ENCODE data around the gene GARRE1.
"Not testable (repeated sequence)": the region's sequence is repeated elsewhere in the genome, so short reads cannot be mapped to it uniquely, and the experiment has no call there.

GARRE1 gene, protein sequence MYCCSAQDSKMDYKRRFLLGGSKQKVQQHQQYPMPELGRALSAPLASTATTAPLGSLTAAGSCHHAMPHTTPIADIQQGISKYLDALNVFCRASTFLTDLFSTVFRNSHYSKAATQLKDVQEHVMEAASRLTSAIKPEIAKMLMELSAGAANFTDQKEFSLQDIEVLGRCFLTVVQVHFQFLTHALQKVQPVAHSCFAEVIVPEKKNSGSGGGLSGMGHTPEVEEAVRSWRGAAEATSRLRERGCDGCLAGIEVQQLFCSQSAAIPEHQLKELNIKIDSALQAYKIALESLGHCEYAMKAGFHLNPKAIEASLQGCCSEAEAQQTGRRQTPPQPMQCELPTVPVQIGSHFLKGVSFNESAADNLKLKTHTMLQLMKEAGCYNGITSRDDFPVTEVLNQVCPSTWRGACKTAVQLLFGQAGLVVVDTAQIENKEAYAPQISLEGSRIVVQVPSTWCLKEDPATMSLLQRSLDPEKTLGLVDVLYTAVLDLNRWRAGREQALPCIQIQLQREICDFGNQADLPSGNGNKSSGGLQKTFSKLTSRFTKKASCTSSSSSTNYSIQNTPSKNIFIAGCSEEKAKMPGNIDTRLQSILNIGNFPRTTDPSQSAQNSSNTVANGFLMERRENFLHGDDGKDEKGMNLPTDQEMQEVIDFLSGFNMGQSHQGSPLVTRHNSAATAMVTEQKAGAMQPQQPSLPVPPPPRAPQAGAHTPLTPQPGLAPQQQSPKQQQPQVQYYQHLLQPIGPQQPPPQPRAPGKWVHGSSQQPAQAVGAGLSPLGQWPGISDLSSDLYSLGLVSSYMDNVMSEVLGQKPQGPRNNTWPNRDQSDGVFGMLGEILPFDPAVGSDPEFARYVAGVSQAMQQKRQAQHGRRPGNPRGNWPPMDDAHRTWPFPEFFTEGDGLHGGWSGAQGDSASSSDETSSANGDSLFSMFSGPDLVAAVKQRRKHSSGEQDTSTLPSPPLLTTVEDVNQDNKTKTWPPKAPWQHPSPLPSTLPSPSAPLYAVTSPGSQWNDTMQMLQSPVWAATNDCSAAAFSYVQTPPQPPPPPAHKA (N-terminal part only)

DNA sequence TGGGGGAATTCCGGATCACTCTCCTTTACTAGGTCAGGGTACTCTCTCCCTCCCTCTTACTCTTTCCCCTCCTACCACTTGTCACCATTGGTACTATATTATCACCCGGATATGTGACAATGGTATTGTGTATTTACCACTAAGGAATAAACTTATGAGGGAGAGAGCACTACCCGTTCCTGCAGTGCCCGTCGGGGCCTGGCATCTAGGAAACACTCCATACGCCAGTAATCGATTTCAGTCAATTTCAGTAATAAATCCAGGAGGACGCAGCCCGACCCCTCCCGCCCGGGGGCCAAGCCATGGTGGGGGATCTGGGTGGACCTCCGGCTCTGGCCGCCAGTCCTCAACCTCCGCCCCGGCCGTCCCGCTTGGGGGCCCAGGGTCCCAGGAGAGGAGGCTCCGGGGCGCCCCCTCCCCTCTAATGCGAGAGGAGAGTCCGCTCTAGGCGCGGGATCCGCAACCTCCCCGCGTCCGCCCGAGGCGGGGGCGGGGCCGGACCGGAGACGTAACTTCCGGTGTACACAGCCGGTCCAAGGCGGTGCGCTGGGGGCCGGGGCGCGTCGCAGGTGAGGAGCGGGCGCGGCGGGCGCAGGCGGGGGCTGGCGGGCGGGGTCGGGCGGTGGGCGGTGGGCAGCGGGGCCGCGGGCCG, at the start of gene GARRE1:
Gene GARRE1 (plus strand): TSS at position 509 of the 652 bp plus-strand sequence. CDS start 45,920 bp downstream, outside the sequence.
- peak; percentile 58 to 71 (median 67) for DNase-seq (ENCODE audit: low read depth in 2 of 3, low spot score in 2 of 3)

DNA sequence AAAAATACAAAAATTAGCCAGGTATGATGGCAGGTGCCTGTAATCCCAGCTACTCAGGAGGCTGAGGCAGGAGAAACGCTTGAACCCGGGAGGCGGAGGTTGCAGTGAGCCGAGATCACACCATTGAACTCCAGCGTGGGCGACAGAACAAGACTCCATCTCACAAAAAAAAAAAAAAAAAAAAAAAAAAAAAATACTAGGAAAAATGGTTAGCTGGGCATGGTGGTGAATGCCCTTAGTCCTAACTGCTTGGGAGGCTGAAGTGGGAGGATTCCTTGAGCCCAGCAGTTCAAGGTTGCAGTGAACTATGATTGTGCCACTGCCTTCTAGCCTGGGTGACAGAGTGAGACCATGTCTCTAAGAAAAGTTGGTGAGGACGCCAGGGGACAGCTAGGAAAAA, 49.0 kb upstream of the GARRE1 start:
- DNase-seq (ENCODE audit: low read depth in 2 of 3, low spot score in 2 of 3), result not testable (repeated sequence)

DNA sequence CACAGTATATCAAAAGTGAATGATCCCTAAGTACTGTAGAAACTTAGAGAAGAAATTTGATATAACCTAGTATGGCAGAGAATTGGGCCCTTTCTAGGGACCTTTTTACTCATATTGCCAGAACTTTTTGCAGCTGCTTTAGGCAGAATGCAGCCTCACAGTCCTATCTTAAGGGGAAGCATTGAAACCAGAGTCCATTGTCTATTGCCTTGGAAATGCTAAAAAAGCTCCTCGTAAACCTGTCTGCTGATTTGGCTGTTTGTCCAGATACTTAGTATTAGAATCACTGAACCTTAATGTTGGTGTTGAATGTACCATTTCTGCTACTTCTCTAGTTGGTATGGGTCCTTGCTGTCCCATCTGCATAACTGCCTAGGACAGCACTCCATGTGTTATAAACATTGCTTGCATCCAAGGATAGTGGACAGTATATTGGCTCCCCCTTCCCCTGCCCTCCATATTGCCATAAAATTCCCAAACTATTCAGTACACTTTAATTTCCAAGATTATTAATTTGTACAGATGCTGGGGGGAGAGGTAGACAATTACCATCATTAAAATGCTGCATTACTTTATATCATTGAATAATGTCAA, 46.0 kb upstream of the GARRE1 start:
- DNase-seq (ENCODE audit: low read depth in 2 of 3, low spot score in 2 of 3), result no peak

DNA sequence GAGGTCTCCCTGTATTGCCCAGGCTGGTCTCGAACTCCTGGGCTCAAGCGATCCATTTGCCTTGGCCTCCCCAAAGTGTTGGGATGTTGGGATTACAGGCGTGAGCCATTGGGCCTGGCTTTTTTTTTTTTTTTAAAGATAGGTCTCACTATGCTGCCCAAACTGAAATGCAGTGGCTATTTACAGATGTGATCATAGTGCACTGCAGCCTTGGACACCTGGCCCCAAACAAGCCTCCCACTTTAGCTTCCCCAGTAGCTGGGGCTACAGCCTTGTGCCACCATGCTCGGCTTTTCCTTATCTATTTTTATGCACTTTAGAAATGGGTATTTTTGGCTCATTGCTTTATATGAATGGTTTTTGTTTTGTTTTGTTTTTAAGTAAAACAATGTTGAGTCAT, 44.6 kb upstream of the GARRE1 start:
- no peak for DNase-seq (ENCODE audit: low read depth in 2 of 3, low spot score in 2 of 3)

DNA sequence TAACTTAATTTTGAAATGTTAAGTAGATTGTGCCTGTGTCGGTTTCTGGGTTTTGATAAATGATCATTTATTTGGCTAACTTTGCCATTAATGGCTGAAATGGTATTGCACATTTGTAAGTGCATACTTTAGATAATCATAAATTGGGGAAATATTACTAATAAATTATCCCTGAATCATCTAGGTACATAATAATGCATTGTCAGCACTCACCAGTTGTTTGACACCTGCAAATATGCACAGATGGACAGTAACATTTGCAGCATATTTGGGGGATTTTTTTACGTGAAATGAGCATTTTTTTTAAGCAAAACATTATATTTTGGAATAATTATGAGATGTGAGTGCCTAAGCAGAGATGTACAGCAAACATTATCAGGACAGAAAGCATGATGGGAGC, 41.1 kb upstream of the GARRE1 start:
- DNase-seq (ENCODE audit: low read depth in 2 of 3, low spot score in 2 of 3), result no peak

DNA sequence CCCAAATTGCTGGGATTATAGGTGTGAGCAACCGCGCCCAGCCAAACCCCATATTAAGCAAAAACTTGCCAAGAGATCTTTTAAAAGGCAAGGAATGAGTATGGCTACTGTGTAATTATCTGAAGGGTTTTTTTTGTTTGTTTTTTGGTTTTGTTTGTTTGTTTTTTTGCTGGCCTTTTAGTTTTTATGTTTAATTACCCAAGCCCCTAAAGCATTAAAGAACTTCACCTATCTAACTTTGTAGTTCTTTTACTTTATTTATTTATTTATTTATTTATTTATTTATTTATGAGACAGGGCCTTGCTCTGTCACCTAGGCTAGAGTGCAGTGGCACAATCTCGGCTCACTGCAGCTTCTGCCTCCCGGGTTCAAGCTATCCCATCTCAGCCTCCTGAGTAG, 40.3 kb upstream of the GARRE1 start:
- DNase-seq (ENCODE audit: low read depth in 2 of 3, low spot score in 2 of 3), result no peak

DNA sequence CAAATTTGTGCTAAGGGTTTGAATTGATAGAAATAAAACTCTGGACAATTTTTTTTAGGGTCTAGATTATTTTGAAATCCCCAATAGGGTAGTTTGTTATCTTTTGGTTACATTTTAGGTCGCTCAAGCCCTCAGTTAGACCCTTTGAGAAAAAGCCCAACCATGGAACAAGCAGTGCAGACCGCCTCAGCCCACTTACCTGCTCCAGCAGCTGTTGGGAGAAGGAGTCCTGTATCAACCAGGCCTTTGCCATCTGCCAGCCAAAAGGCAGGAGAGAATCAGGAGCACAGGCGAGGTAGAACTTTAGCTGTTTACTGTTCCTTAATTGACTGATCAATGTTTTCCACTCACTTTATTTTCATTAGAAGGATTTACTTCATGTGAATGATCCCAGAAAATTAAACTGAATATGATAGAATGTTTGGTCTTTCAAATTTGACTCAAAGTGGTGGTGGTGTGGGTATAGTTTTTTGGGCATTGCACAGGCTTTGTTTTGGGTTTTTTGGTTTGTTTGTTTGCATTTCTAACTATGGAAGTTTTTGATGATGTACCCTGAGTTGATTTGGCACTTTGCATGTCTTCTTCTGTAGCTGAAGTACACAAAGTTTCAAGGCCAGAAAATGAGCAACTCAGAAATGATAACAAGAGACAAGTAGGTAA, 39.2 kb upstream of the GARRE1 start:
- no peak for DNase-seq (ENCODE audit: low read depth in 2 of 3, low spot score in 2 of 3)

DNA sequence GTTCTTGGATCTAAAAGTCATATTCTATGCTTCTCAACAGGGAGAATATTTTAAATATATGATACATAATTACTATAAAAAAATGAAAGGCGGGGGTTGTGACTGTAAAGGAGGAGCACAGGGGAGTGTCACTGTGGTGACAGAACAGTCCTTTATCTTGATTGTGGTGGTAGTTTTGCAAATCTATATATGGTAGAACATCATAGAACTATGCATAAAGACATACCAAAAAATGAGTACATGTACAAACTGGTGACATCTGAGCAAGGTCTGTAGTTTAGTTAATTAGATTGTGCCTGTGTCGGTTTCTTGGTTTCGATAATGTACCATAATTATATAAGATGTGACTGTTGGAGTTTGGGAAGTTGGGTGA, 38.7 kb upstream of the GARRE1 start:
- DNase-seq (ENCODE audit: low read depth in 2 of 3, low spot score in 2 of 3), result no peak

DNA sequence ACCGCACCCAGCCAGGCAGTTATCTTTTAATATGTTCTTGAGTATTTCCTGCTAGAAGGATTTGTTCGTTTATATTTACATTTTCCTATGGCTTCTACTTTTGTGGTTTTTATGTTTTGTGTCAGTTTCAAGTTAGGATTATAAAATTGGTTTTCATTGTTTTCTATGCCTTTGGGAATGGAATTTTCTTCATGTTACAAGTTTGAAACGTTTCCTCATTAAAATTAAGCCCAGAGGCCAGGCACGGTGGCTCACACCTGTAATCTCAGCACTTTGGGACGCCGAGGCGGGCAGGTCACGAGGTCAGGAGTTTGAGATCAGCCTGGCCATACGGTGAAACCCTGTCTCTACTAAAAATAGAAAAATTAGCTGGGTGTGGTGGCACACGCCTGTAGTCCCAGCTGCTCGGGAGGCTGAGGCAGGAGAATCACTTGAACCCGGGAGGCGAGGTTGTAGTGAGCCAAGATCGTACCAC, 37.6 kb upstream of the GARRE1 start:
- not testable (repeated sequence) for DNase-seq (ENCODE audit: low read depth in 2 of 3, low spot score in 2 of 3)

DNA sequence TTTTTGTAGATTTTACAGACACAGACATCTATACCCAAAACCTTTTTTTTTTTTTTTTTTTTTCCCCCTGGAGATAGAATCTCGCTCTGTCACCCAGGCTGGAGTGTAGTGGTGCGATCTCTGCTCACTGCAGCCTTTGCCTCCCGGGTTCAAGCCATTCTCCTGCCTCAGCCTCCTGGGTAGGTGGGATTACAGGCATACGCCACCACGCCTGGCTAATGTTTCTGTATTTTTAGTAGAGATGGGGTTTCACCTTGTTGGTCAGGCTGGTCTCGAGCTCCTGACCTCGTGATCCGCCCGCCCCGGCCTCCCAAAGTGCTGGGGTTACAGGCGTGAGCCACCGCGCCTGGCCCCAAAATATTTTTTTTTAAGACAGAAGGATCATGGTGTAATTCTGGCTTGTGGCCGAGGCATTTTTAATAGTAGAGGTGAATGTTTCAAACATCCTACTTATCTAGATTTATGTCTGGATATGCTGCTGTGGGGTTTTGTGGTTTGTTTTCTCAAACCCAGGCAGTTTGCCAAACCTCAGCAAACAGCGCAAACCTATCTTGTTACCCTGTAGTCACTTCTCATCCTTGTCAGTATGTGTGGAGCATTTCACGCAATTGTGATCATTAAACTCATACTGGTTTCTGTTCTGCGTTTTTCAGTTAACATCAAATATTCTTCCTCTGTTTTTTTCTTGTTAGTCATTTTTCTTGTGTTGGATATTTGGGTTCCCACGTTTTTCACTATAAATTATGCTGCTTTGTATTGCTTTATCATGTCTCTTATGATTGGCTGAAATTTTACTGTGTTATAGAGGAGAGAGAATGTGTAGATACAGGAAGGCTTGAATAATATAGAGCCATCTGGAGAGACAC, 36.2 kb upstream of the GARRE1 start:
- DNase-seq (ENCODE audit: low read depth in 2 of 3, low spot score in 2 of 3), result peak in 2 of 3 experiments; percentile 23 to 27

DNA sequence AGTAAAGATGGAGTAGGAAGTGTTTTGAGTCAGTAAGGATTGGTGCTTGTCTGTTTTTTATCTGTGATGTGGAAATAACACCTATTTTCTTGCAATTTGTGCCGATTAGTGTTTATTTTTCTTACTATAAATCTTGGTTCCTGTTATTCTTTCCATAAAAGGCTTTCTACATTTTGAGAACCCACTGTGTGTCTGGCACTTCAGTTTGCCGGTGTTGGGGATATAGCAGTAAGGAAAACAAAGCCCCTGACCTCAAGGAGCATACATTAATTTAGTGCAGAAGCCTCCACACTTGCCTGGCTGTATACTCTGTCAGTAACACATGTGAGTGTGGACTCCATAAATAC, 35.6 kb upstream of the GARRE1 start:
- no peak for DNase-seq (ENCODE audit: low read depth in 2 of 3, low spot score in 2 of 3)

DNA sequence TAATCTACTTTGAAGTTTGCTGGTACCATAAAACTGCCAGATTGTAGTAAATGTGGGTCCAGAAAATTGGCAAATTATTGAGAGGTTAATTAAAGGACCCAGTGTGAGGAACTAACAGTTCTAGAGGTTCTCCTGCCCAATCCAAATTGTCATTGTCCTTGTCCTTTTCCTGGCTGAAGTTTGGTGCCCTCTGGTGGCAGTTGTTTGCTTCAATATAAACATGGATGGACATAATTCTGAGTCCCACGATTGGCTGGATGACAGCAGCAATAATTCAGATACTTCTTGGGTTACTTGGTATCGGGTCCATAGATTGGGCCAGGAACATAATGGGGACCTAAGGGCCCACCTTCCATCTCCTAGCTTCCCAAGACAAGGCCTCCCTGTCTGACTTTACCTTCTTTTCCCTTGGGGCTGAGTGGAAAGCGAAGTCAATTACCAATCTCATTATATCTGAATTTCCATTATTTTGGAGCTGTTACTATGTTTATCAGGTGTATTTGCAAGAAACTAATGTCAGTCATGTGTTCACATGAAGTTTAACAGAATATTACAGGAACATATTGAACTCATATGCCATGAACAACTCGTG, 33.8 kb upstream of the GARRE1 start:
- peak in 1 of 3 experiments; percentile 39 for DNase-seq (ENCODE audit: low read depth in 2 of 3, low spot score in 2 of 3)

DNA sequence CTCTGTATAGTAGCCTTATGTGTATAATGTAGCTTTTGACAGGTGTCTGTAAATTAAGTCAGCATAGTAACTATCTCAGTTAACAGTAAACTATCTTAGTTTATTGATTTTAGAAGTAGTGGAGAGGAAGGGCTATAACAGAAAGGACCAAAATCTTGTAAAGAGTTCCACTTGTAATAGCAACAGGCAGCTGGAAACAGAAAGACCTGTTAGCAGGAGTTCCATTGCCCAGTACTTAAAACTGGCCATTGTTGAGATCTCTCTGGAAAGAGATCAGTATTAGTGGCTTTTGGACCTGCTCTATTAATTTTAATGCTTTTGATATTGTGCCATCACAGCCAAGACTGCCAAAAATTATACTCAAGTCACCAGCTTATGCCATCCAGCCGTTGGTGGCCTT, 32.0 kb upstream of the GARRE1 start:
- no peak for DNase-seq (ENCODE audit: low read depth in 2 of 3, low spot score in 2 of 3)

DNA sequence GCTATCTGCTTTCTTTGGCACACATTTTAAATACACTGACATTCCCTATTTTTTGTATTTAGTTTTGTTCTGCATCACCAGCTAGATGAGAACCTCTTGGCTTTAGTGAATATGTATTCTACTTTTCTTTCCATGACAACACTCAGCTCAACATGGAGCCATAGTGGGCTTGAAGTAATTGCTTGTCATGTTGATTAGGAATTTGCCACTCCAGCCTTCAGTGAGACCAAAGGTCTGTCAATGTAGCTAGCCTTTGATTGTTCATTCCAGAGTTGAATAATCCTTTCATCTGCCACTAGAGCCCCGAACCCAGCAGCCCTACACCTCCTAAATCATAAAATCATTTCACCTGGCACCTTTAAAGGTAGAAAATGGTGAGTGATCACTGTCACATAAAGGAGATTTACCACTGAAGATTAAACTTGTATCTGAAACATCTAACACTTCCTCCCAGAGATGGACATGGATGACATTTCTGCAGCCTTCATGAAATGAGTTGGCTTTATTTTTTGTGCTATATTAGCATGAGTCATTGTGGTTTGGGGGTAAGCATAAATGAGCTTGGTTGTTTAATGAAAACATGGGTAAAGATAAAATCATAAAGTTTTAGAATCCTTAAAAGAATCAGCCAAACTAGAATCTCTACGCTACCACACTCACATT, 29.2 kb upstream of the GARRE1 start:
- no peak for DNase-seq (ENCODE audit: low read depth in 2 of 3, low spot score in 2 of 3)

DNA sequence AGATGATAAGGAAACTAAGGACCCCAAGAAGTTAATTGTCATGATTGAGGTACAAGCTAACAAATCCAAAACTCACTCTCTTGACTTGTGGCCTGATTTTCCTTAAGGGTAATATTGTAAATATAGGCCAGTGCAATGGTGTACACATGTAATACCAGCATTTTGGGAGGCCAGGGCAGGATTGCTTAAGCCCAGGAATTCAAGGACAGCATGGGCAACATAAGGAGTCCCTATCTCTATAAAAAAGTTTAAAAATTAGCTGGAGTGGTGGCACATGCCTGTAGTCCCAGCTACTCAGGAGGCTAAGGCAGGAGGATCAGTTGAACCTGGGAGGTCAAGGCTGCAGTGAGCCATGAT, 28.7 kb upstream of the GARRE1 start:
- no peak for DNase-seq (ENCODE audit: low read depth in 2 of 3, low spot score in 2 of 3)

DNA sequence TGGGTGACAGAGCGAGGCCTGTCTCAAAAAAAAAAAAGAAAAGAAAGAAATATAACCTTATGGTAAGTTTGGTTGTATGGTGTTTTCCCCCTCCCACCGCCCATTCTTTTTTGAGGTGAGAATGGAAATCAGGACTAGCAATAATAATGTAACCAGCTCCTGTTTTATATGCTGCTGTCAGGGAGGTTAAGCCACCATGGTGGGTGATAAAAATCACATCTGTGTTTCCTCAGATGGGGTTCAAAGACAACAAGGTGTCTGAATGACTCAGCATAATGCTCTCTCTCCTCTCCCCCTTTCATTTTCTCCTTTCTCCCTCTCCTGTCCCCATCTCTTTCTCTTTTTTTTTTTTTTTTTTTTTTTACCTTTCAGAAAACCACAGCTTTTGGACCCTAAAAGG, 28.3 kb upstream of the GARRE1 start:
- no peak for DNase-seq (ENCODE audit: low read depth in 2 of 3, low spot score in 2 of 3)

DNA sequence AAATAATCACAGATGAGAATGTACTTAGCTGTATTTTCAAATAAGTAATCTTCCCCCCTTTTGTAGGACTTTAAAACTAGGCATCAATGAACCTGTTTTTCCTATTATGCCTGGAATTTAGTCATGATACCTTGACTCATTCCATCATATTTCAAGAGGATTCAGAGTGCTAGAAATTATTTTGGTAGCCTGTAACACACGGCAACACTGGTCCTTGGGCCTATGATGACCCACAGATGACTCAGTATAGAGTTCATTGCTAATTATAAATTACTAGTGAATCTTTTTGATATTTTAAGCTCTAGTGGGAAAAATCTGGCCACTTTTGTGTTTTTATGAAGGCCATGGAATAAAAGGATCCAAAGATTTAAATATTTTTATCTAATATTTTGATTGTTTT, 26.0 kb upstream of the GARRE1 start:
- no peak for DNase-seq (ENCODE audit: low read depth in 2 of 3, low spot score in 2 of 3)

DNA sequence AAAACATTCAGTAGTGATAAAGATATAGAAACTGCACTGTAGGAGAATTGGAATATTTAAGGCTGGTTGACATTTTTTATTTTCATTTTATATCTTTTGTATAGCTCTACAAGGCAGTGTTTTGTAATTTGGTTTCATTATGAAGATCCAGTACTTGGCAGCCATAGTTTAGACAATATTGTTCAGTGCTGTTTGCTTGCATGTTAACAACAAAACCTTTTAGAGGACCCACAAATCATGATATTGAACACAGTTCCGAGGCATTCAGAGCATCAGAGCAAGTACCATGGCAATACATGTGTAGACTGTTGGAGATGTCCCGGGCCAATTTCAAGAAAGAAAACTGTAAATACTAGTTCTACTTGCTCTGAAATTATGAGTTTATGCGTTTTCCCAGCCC, 25.6 kb upstream of the GARRE1 start:
- no peak for DNase-seq (ENCODE audit: low read depth in 2 of 3, low spot score in 2 of 3)

DNA sequence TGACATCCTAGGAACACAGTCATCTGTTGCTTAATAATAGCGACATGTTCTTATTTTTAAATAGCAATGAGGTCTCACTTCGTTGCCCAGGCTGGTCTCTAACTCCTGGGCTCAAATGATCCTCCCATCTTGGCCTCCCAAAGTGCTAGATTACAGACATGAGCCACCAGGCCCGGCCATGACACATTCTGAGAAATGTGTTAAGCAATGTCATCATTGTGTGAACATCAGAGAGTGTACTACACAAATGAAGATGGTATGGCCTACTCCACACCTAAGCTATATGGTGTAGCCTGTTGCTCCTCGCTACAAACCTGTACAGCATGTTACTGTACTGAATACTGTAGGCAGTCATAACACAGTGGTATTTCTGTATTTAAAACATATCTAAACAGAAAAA, 24.6 kb upstream of the GARRE1 start:
- DNase-seq (ENCODE audit: low read depth in 2 of 3, low spot score in 2 of 3), result no peak
